ENCODE data around the gene FOXP1.
"Not testable (repeated sequence)": the region's sequence is repeated elsewhere in the genome, so short reads cannot be mapped to it uniquely, and the experiment has no call there.

Gene FOXP1

GRCh38 chr3:70975981-70976380, 607.5 kb downstream of the FOXP1 start:
- DNase-seq (ENCODE audit: low read depth, low spot score); H3K4me3 ChIP-seq (ENCODE audit: low read length): not testable (repeated sequence)

GRCh38 chr3:70974747-70975146, 608.8 kb downstream of the FOXP1 start:
- H3K4me3 ChIP-seq (ENCODE audit: low read length), result no peak overlapping the region
- DNase-seq (ENCODE audit: low read depth, low spot score), result no peak

DNA sequence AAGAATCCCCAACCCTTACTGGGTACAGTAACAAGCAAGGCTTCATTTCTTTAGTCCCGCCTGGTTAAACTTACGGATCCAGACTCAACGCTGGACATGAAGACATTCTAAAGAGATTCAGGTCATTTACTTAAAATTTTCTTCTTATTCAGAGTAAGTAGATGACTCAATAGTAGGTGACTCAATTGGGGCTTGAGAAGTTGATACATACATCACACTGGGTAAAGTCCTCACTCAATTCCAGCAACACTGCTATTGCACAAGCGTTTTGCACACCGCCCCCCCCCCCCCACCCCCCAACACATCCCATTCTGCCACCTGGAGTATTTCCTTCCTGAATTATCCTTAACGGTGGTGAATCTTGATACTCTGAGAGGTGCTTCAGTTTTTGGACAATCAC, 610.0 kb downstream of the FOXP1 start:
- H3K4me3 ChIP-seq (ENCODE audit: low read length), result no peak overlapping the region
- no peak for DNase-seq (ENCODE audit: low read depth, low spot score)

DNA sequence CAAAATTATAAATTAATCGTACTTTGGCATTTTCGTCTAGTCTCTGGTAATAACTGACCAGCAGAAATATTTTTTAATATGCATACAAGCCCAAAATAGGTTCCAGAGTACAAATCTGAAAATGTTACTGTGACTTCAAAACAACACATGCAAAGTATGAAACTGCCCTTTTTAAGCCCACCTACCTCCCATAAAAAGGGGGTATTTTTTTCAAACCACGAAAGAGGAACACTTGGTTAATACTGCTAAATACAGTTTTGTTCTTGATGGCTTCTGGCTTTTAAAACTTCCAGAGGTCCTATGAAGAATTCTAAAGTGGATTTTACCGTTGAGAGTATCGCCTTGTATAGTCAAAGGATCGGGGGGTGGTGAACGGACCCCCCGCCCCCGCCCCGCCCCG, 610.7 kb downstream of the FOXP1 start:
- DNase-seq (ENCODE audit: low read depth, low spot score), result no peak
- no peak overlapping the region for H3K4me3 ChIP-seq (ENCODE audit: low read length)

GRCh38 chr3:70970952-70971351, 612.6 kb downstream of the FOXP1 start:
- H3K4me3 ChIP-seq (ENCODE audit: low read length), result no peak overlapping the region
- no peak for DNase-seq (ENCODE audit: low read depth, low spot score)

DNA sequence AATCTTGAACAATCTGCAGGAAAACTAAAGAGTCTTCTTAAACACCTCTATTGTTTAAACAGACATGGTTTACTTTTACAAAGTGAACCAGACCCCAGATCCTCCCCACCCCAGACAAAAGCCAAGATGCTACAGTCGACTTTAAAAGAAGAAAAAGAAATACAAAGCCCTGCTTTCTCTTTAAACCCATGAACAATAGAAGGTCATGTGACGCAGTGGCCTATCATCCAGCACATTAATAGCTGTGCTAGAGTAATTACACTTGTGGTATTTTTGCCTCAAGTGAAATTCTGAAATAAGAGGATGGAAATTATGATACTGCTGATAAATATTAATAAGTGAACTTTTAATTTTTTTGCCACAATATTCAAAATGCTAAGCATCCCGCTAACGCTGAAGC, 613.4 kb downstream of the FOXP1 start:
- H3K4me3 ChIP-seq (ENCODE audit: low read length), result no peak overlapping the region

GRCh38 chr3:70963431-70964275, 619.9 kb downstream of the FOXP1 start:
- no peak for DNase-seq (ENCODE audit: low read depth, low spot score)

More for the DNA sequence above, 613.4 kb downstream of the FOXP1 start:
- DNase-seq (ENCODE audit: low read depth, low spot score), result no peak

DNA sequence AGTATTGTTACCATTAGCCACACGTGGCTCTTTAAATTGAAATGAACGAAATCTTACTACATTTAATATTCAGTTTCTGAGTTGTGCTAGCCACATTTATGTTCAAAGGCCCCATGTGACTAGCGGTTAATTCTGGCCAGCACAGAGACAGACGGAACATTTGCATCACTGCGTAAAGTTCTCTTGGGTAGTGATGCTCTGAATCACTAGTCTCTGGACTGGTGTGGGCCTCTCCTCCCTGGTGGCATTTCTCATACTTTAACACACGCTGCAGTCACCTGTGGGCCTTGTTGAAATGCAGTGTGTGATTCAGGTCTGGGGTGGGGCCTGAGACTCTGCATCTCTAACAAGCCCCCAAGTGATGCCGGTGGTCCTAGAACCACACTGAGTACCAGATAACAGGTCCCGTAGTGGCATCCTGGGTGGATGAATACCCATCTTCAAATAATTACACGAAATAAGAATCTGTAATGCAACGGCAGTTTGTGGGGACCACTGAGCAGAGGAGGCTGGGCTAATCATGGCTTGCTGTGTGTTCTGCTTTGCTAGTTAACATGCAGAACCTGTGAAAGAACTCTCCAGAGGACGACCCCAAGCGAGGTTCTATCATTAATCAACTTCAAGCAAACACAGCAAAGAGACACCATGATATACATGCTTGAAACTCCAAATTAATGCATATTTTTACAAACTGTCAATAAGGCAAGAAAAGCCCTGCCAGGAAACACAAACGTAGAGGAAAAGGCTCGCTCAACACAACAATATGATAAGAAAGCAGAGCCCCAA, 623.8 kb downstream of the FOXP1 start:
- no peak for DNase-seq (ENCODE audit: low read depth, low spot score)
- H3K4me3 ChIP-seq (ENCODE audit: low read length), result no peak overlapping the region

More at GRCh38 chr3:70963431-70964275, 619.9 kb downstream of the FOXP1 start:
- H3K4me3 ChIP-seq (ENCODE audit: low read length), result no peak overlapping the region

- DNase-seq (ENCODE audit: low read depth, low spot score), result no peak
- H3K4me3 ChIP-seq (ENCODE audit: low read length), result no peak overlapping the region
These were observed 631.3 kb downstream of the FOXP1 start for GRCh38 chr3:70952033-70952747.

DNA sequence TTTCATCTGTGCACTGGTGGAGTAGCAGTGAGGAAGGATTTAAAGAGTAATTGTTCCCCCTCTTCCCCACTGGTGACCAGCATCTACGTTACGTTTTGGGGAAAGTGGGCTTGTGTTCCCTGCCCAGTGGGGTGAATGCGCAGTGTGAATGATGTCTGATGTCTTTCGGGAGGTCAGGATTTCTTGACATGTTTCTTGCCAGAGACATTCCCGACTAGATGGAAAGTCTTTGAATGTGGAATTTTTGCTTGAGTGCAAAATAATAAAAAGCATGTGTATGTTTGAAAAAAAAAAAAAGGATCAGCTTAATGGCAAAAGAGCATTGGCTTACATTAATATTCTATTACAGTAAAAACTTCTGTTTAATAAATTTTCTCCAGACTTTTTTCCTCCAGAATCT, 632.2 kb downstream of the FOXP1 start:
- no peak overlapping the region for H3K4me3 ChIP-seq (ENCODE audit: low read length)
- no peak for DNase-seq (ENCODE audit: low read depth, low spot score)

DNA sequence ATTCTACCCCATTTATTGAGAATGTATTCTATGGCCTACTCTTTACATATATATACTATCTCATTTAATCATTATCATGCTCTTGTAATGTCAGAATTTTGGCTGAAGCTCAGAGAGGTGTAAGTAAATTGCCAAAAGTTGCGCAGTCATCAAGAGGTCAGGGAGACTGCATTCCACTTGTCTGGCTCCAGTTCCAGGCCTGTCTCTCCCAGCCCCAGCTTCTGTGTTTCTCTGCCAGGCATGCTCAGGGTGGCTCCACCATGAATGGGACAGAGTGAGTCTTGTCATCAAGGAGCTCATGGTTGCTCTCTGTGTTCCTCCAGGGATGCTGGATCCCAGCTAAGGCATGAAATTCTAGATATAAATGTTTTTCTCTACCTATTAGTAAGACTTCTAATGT, 635.9 kb downstream of the FOXP1 start:
- H3K4me3 ChIP-seq (ENCODE audit: low read length), result no peak overlapping the region
- no peak for DNase-seq (ENCODE audit: low read depth, low spot score)

GRCh38 chr3:70943886-70944285, 639.6 kb downstream of the FOXP1 start:
- no peak overlapping the region for H3K4me3 ChIP-seq (ENCODE audit: low read length)
- no peak for DNase-seq (ENCODE audit: low read depth, low spot score)

DNA sequence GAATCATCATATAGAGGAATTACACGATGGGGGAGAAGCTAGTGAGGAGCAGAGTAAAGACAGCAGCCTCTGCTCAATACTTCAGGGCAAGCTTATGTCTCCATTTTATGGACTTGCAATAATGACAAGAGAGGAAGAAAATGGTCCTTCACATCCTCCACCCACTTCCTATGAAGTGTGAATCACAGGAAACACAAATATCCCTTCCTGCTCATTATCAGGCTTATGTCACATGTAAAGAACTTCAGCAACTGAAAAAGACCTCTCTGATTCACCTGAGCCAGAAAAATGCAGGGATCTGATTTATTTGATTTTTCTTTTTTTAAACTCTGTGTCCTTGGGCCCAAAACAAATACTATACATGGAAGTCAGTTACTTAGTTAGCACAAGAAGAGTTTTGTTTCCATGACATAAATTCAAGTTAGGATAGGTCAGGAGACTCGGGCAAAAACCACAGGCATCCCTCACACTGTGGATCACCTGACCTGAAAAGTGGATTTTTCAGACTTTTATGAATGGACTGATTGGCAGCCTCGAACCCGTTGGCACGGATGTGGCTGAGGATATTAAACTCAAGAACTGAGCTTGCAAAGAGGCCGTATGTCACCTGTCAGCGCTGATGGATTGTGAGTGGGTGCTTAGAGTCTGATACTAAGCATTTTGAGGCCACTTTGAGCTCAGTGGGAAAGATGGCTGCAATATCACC, 650.3 kb downstream of the FOXP1 start:
- no peak for DNase-seq (ENCODE audit: low read depth, low spot score)
- no peak overlapping the region for H3K4me3 ChIP-seq (ENCODE audit: low read length)

GRCh38 chr3:70930066-70930465, 653.5 kb downstream of the FOXP1 start:
- no peak for DNase-seq (ENCODE audit: low read depth, low spot score)
- no peak overlapping the region for H3K4me3 ChIP-seq (ENCODE audit: low read length)

- H3K4me3 ChIP-seq (ENCODE audit: low read length), result no peak overlapping the region
- no peak for DNase-seq (ENCODE audit: low read depth, low spot score)
These were observed 656.3 kb downstream of the FOXP1 start for GRCh38 chr3:70927239-70927638.

- DNase-seq (ENCODE audit: low read depth, low spot score), result no peak
- H3K4me3 ChIP-seq (ENCODE audit: low read length), result no peak overlapping the region
These were observed 656.7 kb downstream of the FOXP1 start for GRCh38 chr3:70926835-70927234.

DNA sequence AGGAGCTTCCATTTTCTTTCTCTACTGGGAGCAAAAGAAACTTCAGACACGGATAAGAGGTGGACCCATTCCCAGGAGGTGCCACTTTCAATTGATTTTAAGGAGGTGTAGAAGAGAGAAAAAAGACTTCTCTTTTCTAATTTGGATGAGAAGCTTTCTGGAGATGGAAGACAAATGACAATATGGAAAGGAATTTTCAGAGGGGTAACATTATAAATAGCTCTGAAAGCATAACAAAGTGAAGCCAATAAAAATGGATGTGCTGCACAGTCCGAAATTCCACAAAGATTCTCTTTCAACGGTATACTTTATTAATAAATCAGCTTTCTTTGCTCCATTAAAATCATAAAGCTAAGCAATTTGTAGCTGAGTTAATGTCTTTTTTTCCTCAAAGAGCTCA, 663.9 kb downstream of the FOXP1 start:
- H3K4me3 ChIP-seq (ENCODE audit: low read length), result no peak overlapping the region
- no peak for DNase-seq (ENCODE audit: low read depth, low spot score)

DNA sequence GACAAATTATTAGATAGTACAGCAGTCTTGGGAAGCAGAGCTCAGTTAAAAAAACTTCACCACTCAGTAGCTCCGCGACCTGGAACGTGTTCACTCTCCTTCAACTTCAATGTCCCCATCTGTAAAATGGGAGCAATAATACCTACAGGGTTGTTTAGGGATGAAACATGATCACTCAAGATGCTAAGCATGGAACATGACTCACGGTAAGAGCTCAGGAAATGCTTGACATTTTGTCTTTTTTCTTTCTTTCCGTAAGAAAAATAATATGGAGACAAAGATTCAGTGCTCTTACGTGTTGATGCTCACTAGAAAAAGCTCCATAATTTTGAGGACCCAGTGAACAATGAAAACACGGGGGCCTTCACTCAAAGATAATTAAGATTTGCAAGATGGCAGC, 664.4 kb downstream of the FOXP1 start:
- no peak overlapping the region for H3K4me3 ChIP-seq (ENCODE audit: low read length)
- DNase-seq (ENCODE audit: low read depth, low spot score), result no peak

GRCh38 chr3:70916375-70917055, 667.0 kb downstream of the FOXP1 start:
- H3K4me3 ChIP-seq (ENCODE audit: low read length), result no peak overlapping the region
- no peak for DNase-seq (ENCODE audit: low read depth, low spot score)

Measured in Jurkat, Clone E6-1 (cell line).